Measurements from ENCODE around the gene VAMP2. TPM values are rescaled to one million over a fixed set of nuclear protein-coding genes. Genes with fewer than 3 reads are reported as not detected.

VAMP2 gene
- total and polyA plus RNA-seq, 9 of the 15 experiments (the other 6 are each of a cell fraction or from before 2014, with no cell fraction given): 2.3 to 31.8 (median 6.0) TPM

DNA sequence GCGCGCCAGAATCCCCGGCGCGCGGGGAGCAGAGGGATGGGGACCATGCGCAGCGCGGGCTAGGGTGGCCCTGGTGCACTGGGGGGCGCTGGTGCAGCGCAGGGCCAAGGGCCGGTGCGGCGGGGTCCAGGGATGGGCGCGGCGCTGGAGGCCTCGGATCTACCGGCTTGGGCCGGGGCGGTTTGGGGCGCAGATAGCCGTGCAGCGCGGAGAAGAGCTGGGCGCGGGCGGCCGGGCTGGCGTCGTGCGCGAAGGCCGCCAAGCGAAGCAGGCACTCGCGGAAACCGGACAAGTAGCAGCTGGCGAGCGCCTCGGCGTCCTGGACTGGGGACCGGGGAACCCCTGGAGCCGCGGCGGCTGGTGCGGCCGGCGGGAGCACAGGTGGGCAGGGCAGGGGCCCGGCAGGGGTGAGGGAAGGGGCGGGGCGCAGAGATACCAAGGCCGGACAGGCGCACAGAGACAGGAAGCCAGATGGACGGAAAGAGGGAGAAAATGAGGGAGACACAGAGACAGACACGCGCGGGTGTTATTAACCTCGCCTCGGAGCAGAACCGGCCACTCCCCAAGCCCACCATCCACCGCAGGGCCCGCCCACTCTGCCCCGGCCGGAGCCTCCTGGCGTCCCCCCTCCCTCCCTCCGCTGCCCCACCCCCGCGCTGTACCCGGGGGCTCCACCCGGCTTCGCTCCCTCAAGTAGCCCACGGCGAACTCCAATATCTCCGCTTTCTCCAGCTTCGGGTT, 40.9 kb downstream of the VAMP2 start (continued):
- TF ChIP-seq DEAF1 (CRISPR knock-in tag; IDR thresholded peaks at IDR 0.05): no peak
- peak; percentile 11; the same call in 1 of the 2 replicates for TF ChIP-seq JUND (IDR thresholded peaks at IDR 0.05; ENCODE audit: borderline replicate concordance, low read depth, low read length)
- TF ChIP-seq JUND (tag; IDR thresholded peaks at IDR 0.05; ENCODE audit: borderline replicate concordance, low read depth, low read length): no peak
- no peak for TF ChIP-seq ARNT (IDR thresholded peaks at IDR 0.05)
- TF ChIP-seq, protein P1, sequence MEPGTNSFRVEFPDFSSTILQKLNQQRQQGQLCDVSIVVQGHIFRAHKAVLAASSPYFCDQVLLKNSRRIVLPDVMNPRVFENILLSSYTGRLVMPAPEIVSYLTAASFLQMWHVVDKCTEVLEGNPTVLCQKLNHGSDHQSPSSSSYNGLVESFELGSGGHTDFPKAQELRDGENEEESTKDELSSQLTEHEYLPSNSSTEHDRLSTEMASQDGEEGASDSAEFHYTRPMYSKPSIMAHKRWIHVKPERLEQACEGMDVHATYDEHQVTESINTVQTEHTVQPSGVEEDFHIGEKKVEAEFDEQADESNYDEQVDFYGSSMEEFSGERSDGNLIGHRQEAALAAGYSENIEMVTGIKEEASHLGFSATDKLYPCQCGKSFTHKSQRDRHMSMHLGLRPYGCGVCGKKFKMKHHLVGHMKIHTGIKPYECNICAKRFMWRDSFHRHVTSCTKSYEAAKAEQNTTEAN (CRISPR knock-in tag; IDR thresholded peaks at IDR 0.05): no peak
- no peak for TF ChIP-seq MTA2 (IDR thresholded peaks at IDR 0.05; ENCODE audit: low read depth)
- TF ChIP-seq KDM2B (CRISPR knock-in tag; IDR thresholded peaks at IDR 0.05): peak; percentile 47
- TF ChIP-seq ZNF324 (CRISPR knock-in tag; IDR thresholded peaks at IDR 0.05): no peak
- TF ChIP-seq MNT (conservative IDR thresholded peaks at IDR 0.05): peak in 1 of 2 experiments; percentile 49; a peak in 1 of 4 replicates
- TF ChIP-seq CXXC5 (CRISPR knock-in tag; IDR thresholded peaks at IDR 0.05): peak; percentile 59
- TF ChIP-seq, protein P2, sequence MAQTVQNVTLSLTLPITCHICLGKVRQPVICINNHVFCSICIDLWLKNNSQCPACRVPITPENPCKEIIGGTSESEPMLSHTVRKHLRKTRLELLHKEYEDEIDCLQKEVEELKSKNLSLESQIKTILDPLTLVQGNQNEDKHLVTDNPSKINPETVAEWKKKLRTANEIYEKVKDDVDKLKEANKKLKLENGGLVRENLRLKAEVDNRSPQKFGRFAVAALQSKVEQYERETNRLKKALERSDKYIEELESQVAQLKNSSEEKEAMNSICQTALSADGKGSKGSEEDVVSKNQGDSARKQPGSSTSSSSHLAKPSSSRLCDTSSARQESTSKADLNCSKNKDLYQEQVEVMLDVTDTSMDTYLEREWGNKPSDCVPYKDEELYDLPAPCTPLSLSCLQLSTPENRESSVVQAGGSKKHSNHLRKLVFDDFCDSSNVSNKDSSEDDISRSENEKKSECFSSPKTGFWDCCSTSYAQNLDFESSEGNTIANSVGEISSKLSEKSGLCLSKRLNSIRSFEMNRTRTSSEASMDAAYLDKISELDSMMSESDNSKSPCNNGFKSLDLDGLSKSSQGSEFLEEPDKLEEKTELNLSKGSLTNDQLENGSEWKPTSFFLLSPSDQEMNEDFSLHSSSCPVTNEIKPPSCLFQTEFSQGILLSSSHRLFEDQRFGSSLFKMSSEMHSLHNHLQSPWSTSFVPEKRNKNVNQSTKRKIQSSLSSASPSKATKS (CRISPR knock-in tag; IDR thresholded peaks at IDR 0.05): no peak
- TF ChIP-seq, protein P3, sequence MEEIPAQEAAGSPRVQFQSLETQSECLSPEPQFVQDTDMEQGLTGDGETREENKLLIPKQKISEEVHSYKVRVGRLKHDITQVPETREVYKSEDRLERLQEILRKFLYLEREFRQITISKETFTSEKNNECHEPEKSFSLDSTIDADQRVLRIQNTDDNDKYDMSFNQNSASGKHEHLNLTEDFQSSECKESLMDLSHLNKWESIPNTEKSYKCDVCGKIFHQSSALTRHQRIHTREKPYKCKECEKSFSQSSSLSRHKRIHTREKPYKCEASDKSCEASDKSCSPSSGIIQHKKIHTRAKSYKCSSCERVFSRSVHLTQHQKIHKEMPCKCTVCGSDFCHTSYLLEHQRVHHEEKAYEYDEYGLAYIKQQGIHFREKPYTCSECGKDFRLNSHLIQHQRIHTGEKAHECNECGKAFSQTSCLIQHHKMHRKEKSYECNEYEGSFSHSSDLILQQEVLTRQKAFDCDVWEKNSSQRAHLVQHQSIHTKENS (CRISPR knock-in tag; IDR thresholded peaks at IDR 0.05): no peak
- TF ChIP-seq ZNF23 (CRISPR knock-in tag; IDR thresholded peaks at IDR 0.05): peak; percentile 86
- TF ChIP-seq FIP1L1 (IDR thresholded peaks at IDR 0.05; ENCODE audit: low read depth, low read length, poor library complexity, severe bottlenecking): peak; percentile 83
- peak; percentile 86 for TF ChIP-seq RB1 (IDR thresholded peaks at IDR 0.05; ENCODE audit: low read depth)
- TF ChIP-seq RBFOX2 (IDR thresholded peaks at IDR 0.05; ENCODE audit: low read depth, low read length): 0 out of 2 replicates have a peak, but pooled peaks have one; percentile 21
- no peak for TF ChIP-seq NFE2 (IDR thresholded peaks at IDR 0.05; ENCODE audit: low read depth)
- no peak for TF ChIP-seq TCF3 (CRISPR knock-in tag; IDR thresholded peaks at IDR 0.05)
- TF ChIP-seq ZBTB7A (IDR thresholded peaks at IDR 0.05; ENCODE audit: borderline replicate concordance, control insufficient read depth, low read depth, low read length): peak; percentile 80; the same call in 1 of the 2 replicates
- TF ChIP-seq ZC3H8 (IDR thresholded peaks at IDR 0.05): no peak
- TF ChIP-seq HMG20B (CRISPR knock-in tag; IDR thresholded peaks at IDR 0.05): no peak
